Activated CD8-positive, alpha-beta memory T cell treated with anti-CD3 and anti-CD28 coated beads, Interleukin-2, amount 50 U/mL, for 48 hours (primary cell): ENCODE results near the gene TAF1A.

ENCODE experiments used
- DNase-seq: peaks from one replicate; pipeline ENCODE4 v3.0.0-alpha.2; 2020

TAF1A gene

GRCh38 chr1:222529916-222530315 is 59.8 kb downstream of the TAF1A start:
- no peak for DNase-seq

DNA sequence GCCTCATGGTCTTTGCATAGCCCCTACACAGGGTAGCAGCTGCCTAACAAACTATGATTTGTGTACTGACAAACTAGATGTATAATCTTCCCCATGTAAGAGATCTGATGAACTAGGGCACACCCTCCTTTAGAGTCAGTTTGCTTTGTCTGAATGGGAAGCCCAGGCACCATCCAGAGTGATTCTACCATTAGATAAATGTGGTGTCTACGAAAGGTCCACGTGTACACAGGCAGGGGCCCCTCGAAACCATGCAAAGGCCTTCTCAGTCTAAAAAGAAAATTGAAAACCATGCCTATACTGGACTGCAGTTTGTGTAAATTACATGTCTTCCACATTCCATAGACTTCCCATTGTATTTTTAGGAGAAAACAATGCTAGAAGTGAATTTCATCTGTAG is 60.6 kb downstream of the TAF1A start:
- DNase-seq, result no peak

DNA sequence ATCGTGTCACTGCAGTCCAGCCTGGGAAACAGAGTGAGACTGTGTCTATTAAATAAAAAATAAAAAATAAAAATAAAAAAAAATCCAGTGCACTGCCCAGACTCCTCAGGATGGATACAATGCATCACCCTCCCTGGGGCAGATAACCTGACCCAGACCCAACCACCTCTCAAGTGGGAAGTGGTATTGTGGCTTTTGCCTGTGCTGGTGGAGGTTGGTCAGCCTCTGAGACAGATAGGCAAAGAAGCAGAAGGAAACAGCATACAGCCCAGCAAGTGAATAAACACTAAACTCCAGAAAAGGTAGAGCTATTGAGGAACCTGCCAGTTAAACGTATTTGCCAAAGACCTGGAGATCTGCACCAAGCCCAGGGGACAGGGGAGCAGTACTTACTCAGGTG is 63.8 kb downstream of the TAF1A start:
- DNase-seq, result no peak

DNA sequence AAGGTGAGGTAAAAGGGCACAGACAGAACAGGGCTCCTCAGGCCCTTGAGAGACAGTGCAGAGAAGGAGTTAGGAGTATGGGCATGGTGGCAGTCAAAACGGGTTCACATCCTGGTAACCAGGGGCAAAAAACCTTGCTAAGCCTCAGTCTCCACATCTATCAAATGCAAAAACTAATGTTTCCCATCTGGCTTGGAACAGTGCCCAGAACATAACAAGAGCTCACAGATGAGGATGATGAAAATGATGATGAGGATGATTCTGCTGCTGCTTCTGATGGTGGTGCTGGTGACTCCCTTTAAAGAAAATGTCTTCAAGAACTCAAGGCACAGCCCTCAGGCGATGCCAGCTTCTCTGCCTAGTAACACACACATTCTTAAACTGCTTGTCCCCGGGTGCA is 65.9 kb downstream of the TAF1A start:
- no peak for DNase-seq

GRCh38 chr1:222522105-222522915 is 67.4 kb downstream of the TAF1A start:
- DNase-seq, result no peak

DNA sequence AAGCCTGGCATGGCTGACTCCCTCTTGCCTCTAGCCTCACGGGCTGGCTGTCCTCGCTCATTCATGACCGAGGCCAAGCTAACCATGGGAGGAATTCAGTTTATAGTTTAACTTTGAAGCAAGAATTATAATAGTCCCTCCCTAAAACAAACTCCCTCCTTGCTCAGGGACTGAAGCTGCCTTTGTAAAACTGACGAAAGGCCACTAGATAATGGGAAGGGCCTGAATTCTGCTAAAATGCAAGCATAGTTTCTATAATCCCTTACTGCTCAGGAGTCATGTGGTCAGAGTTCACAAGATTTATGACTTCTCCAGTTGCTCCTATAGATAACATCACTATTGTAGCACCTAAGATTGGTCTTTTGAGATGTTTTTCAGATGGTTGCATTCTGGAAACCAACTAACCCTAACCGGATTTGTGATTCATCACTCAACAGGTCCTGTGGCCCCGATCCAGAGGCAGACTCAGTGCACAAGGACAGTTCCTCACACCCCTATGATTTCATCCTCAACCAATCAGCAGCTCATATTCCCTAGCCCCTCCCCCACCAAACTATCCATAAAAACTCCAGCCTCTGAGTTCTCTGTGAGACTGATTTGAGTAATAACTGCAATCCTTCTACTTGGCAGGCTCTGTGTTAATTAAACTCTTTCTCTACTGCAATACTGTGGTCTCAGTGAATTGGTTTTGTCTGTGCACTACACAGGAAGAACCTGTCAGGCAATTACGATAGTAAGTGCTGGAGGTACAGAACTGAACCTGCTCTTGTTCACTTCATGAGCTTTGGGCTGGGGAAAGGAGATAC is 68.2 kb downstream of the TAF1A start:
- DNase-seq, result no peak
